ENCODE measurements around the gene KNSTRN. TPM values are rescaled to one million over a fixed set of nuclear protein-coding genes. Genes with fewer than 3 reads are reported as not detected.
A peak's percentile ranks its signal among the peaks of the same experiment; 100 is the strongest.

KNSTRN gene, protein sequence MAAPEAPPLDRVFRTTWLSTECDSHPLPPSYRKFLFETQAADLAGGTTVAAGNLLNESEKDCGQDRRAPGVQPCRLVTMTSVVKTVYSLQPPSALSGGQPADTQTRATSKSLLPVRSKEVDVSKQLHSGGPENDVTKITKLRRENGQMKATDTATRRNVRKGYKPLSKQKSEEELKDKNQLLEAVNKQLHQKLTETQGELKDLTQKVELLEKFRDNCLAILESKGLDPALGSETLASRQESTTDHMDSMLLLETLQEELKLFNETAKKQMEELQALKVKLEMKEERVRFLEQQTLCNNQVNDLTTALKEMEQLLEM
- total RNA-seq (1 to 10 TPM; 3.8 to 8.0 (median 6.2) TPM), total RNA-seq (2.8 to 40.7 (median 5.8) reads per million in 29 experiments)
- 6.2 TPM for total RNA-seq (2013)

DNA sequence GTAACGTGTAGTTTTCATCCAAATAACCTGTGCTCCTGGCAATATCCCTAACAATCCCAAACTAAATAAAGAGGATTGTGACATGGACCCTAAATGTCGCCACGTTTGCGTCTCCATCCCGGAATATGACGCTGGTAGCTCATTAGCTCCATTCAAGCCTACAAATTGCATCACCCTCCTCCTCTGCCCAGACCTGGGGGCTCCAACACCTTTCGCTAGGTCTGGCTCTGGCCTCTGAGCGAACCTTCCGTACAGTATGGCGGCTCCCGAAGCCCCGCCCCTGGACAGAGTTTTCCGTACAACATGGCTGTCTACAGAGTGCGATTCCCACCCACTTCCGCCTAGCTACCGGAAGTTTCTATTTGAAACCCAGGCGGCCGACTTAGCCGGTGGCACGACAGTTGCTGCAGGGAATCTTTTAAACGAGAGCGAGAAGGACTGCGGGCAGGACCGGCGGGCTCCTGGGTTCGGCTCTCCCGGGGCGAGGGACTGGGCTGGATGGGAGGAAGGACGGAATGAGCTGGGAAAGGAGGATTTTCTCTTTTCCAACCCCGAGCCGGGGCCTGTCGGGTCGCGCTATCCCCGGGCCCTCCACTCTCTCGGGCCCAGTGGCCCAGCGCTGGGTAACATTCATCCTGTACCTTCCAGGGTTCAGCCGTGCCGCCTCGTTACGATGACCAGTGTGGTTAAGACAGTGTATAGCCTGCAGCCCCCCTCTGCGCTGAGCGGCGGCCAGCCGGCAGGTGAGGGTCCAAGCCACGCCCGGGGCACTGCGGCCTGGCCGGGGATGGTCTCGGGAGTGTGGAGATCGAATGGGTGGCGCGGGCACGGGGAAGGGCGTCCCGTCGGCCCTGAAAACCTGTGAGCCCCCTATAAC lies at the start of gene KNSTRN:
KNSTRN (plus strand) TSS at position 142 of the 877 bp plus-strand sequence; CDS start at position 257, 115 bp downstream.
- Histone ChIP-seq H3K4me3 (ENCODE audit: control insufficient read depth in 1 of 2, extremely low read depth in 1 of 2, low read length in 1 of 2) (peak within 1 kb of the TSS; percentile 76 to 95), H3K9me3 (no peaks in the 10 kb centered on the region), H3K36me3 (ENCODE audit: control insufficient read depth in 2 of 2, extremely low read depth in 1 of 2, insufficient read depth in 1 of 2, low read length in 1 of 2) (peaks cover 0 to 12% of the 10 kb centered on the region in 2 donors), H3K4me1 (ENCODE audit: control insufficient read depth in 1 of 2, extremely low read depth in 1 of 2, insufficient read depth in 2 of 2, low read length in 2 of 2) (peaks cover 3 to 16% of the 10 kb centered on the region in 2 experiments), H3K27me3 (replicated peaks in 1 of 2; ENCODE audit: control insufficient read depth in 2 of 2, extremely low read depth in 1 of 2, insufficient read depth in 2 of 2, low read length in 1 of 2) (no peaks in the 10 kb centered on the region), H3K27ac (ENCODE audit: low read length) (no peak within 1 kb of the TSS)
- ChIA-PET POLR2A (interaction anchor here in 1 of 2 donors (0.6 to 1.0 kb wide), 3 partner anchors 12 to 511 kb away, joined by 3 to 8 read pairs (median 3); partner anchors contain the start of gene IVD), CTCF (interaction anchor here (1.0 to 1.5 kb wide), 5 partner anchors 11 to 73 kb away, joined by 3 to 7 read pairs (median 4); partner anchors contain the start of gene IVD (in 1 of the 2))
- H3K27me3 Mint-ChIP-seq: no peaks in the 10 kb centered on the region
- peak within 1 kb of the TSS; percentile 94 to 99 (median 96) for H3K4me3 Mint-ChIP-seq
- DNase-seq: peak; percentile 84 to 95 (median 90)
- peaks cover 11% of the 10 kb centered on the region for H3K36me3 Mint-ChIP-seq
- H3K27ac Mint-ChIP-seq: peak within 1 kb of the TSS; percentile 79 to 86
- H3K4me1 Mint-ChIP-seq: peaks cover 15 to 24% (median 21%) of the 10 kb centered on the region in 3 donors
- WGBS (ENCODE audit: insufficient coverage): 7% methylated on average over 56 of the region's 57 CpGs
- H3K9me3 Mint-ChIP-seq: no peaks in the 10 kb centered on the region
- ATAC-seq (replicated peaks in 1 of 4): peak; percentile 99

DNA sequence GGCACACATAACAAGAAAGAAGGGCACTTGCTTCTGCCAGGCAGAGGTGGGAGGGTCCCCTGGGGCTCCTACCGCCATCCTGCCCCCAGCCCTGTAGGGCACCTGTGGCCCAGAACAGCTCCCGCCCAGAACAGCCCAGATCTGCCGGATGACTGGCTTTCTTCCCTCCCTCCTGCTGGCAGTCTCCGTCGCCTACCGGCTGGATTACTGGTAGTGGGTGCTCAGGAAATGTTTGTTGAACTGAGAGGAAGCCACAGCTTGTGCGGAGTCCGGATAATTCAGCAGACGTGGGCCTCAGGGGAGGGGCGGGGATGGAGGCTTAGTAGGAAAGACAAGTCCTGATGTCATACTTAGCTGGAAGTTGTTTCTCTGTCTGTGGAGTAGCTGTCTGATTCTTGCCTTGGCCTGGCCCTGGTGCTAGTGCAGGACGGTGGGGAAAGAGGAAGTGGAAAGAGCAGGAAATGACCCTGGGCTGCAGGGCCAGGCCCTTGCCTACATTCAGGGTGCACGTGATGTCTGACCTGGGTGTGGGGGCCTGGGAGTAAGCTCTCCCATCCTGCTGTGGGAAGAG lies 48.5 kb upstream of the KNSTRN start:
- H3K27ac ChIP-seq (ENCODE audit: low read length): no peak overlapping the region
- Mint-ChIP-seq H3K27ac (peak overlapping the region; percentile 48 to 79), H3K36me3 (no peaks in the 10 kb centered on the region), H3K4me3 (peak overlapping the region in 1 of 3 donors; percentile 42), H3K4me1 (peaks cover 17 to 40% (median 20%) of the 10 kb centered on the region in 3 donors), H3K9me3 (no peaks in the 10 kb centered on the region), H3K27me3 (no peaks in the 10 kb centered on the region)
- ATAC-seq (replicated peaks in 1 of 4): peak; percentile 41 to 75 (median 53)
- CTCF ChIA-PET: interaction anchor here (0.6 to 1.4 kb wide), 6 partner anchors 10 to 54 kb away, joined by 3 to 5 read pairs (median 4); no protein-coding TSS in a partner anchor
- POLR2A ChIA-PET: interaction anchor here in 1 of 2 donors (0.9 kb wide), 1 partner anchor 11 kb away, joined by 3 read pairs; the partner anchor contains the start of gene INAFM2
- peak overlapping the region in 1 of 2 donors; percentile 26 for H3K4me3 ChIP-seq (ENCODE audit: control insufficient read depth in 1 of 2, extremely low read depth in 1 of 2, low read length in 1 of 2)
- H3K36me3 ChIP-seq (ENCODE audit: control insufficient read depth in 2 of 2, extremely low read depth in 1 of 2, insufficient read depth in 1 of 2, low read length in 1 of 2): no peaks in the 10 kb centered on the region
- 20% methylated on average over 8 of the region's 12 CpGs for WGBS (ENCODE audit: insufficient coverage)
- peak in 25 of 35 experiments; percentile 11 to 64 (median 31) for DNase-seq
- H3K9me3 ChIP-seq: no peaks in the 10 kb centered on the region
- peaks cover 11 to 33% of the 10 kb centered on the region in 2 experiments for H3K4me1 ChIP-seq (ENCODE audit: control insufficient read depth in 1 of 2, extremely low read depth in 1 of 2, insufficient read depth in 2 of 2, low read length in 2 of 2)
- peaks cover 0 to 15% of the 10 kb centered on the region in 2 experiments for H3K27me3 ChIP-seq (replicated peaks in 1 of 2; ENCODE audit: control insufficient read depth in 2 of 2, extremely low read depth in 1 of 2, insufficient read depth in 2 of 2, low read length in 1 of 2)

DNA sequence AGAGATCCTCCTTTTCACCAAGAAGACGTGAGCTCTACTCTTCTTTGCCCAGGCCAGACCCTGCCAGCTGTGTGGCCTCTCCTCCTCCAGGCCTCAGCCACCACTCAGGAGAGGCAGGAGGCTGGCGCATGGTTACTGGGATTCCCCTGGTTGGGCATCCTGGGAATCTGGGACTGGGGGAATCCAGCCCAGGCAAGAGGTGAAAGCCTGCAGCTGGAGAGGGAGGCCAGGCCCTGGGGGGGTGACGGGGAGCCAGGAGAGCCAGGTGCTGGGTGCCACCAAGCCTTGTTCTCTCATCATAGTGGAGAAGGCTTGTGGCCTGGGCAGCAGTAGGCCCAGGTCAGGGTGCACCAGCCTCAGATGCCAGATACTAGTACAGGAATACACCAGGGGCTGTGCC lies 48.0 kb upstream of the KNSTRN start:
- H3K9me3 ChIP-seq: no peaks in the 10 kb centered on the region
- POLR2A ChIA-PET: interaction anchor here in 1 of 2 donors (0.9 kb wide), 1 partner anchor 11 kb away, joined by 3 read pairs; the partner anchor contains the start of gene INAFM2
- peaks cover 11 to 33% of the 10 kb centered on the region in 2 experiments for H3K4me1 ChIP-seq (ENCODE audit: control insufficient read depth in 1 of 2, extremely low read depth in 1 of 2, insufficient read depth in 2 of 2, low read length in 2 of 2)
- no peak overlapping the region for H3K4me3 ChIP-seq (ENCODE audit: control insufficient read depth in 1 of 2, extremely low read depth in 1 of 2, low read length in 1 of 2)
- no peaks in the 10 kb centered on the region for H3K9me3 Mint-ChIP-seq
- H3K27me3 ChIP-seq (replicated peaks in 1 of 2; ENCODE audit: control insufficient read depth in 2 of 2, extremely low read depth in 1 of 2, insufficient read depth in 2 of 2, low read length in 1 of 2): peaks cover 0 to 17% of the 10 kb centered on the region in 2 experiments
- DNase-seq (no peak), ATAC-seq (replicated peaks in 1 of 4) (no peak)
- no peaks in the 10 kb centered on the region for H3K36me3 Mint-ChIP-seq
- CTCF ChIA-PET: interaction anchor here (0.6 to 1.4 kb wide), 5 partner anchors 10 to 55 kb away, joined by 3 to 5 read pairs (median 4); no protein-coding TSS in a partner anchor
- peaks cover 17 to 35% (median 20%) of the 10 kb centered on the region in 3 donors for H3K4me1 Mint-ChIP-seq
- H3K27ac Mint-ChIP-seq: peak overlapping the region; percentile 48 to 79
- H3K27ac ChIP-seq (ENCODE audit: low read length): no peak overlapping the region
- H3K27me3 Mint-ChIP-seq: no peaks in the 10 kb centered on the region
- H3K36me3 ChIP-seq (ENCODE audit: control insufficient read depth in 2 of 2, extremely low read depth in 1 of 2, insufficient read depth in 1 of 2, low read length in 1 of 2): no peaks in the 10 kb centered on the region
- WGBS (ENCODE audit: insufficient coverage): 92% methylated on average over 1 of the region's 3 CpGs
- peak overlapping the region in 1 of 3 donors; percentile 42 for H3K4me3 Mint-ChIP-seq

DNA sequence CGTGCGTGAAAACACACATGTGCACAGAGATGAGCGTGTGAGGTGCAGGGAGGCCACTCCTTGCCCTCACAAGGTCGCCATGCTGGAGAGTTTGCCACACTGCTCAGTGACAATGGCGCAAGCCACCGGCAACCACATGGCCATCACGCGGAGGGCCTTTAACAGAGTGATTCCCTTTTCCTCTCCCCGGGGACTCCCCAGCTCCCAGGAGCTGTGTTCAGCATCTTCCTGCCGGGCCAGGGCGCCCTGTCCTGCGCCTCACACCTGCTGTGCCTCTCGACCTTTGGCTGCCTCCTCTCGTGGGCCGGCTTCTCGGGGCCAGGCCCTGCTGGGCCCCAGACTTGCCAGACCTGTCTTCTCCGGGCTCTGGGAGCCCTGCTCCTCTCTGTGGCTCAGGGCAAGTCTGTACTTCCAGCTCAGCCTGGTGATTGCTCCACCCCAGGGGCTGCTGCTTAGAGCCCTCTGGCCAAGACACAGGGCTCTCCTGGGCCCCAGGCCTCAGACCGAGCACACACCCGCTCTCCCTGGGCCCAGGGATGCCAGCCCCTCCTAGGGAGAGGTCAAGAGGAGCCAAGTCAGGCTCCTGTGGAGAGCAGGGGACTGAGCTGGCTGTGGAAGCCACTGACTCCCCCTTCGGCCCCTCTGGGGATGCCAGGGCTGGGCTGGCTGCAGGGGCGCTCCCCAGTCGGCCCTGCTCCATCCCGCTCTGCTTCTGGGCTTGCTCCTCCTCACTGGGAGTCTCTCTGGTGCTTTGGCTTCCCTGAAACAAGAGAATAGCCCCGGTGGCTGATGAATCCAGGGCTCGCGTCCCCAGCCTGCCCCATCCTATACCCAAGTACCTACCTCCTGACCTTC lies 47.4 kb upstream of the KNSTRN start:
- H3K9me3 Mint-ChIP-seq: no peaks in the 10 kb centered on the region
- CTCF ChIA-PET: interaction anchor here (0.6 to 3.3 kb wide), 6 partner anchors 9 to 118 kb away, joined by 3 to 20 read pairs (median 5); partner anchors contain the start of gene INAFM2 (in 1 of the 2)
- Histone ChIP-seq H3K27me3 (replicated peaks in 1 of 2; ENCODE audit: control insufficient read depth in 2 of 2, extremely low read depth in 1 of 2, insufficient read depth in 2 of 2, low read length in 1 of 2) (peaks cover 0 to 17% of the 10 kb centered on the region in 2 experiments), H3K4me3 (ENCODE audit: control insufficient read depth in 1 of 2, extremely low read depth in 1 of 2, low read length in 1 of 2) (no peak overlapping the region), H3K36me3 (ENCODE audit: control insufficient read depth in 2 of 2, extremely low read depth in 1 of 2, insufficient read depth in 1 of 2, low read length in 1 of 2) (no peaks in the 10 kb centered on the region), H3K9me3 (no peaks in the 10 kb centered on the region), H3K4me1 (ENCODE audit: control insufficient read depth in 1 of 2, extremely low read depth in 1 of 2, insufficient read depth in 2 of 2, low read length in 2 of 2) (peaks cover 11 to 33% of the 10 kb centered on the region in 2 experiments), H3K27ac (ENCODE audit: low read length) (no peak overlapping the region)
- H3K4me1 Mint-ChIP-seq: peaks cover 17 to 33% (median 20%) of the 10 kb centered on the region in 3 donors
- no peak for DNase-seq
- H3K4me3 Mint-ChIP-seq: no peak overlapping the region
- POLR2A ChIA-PET: interaction anchor here in 1 of 2 donors (1.0 kb wide), 1 partner anchor 328 kb away, joined by 3 read pairs; no protein-coding TSS in a partner anchor
- no peak overlapping the region for H3K27ac Mint-ChIP-seq
- no peaks in the 10 kb centered on the region for H3K27me3 Mint-ChIP-seq
- WGBS (ENCODE audit: insufficient coverage): 91% methylated on average over 22 of the region's 26 CpGs
- ATAC-seq (replicated peaks in 1 of 4): no peak
- no peaks in the 10 kb centered on the region for H3K36me3 Mint-ChIP-seq

DNA sequence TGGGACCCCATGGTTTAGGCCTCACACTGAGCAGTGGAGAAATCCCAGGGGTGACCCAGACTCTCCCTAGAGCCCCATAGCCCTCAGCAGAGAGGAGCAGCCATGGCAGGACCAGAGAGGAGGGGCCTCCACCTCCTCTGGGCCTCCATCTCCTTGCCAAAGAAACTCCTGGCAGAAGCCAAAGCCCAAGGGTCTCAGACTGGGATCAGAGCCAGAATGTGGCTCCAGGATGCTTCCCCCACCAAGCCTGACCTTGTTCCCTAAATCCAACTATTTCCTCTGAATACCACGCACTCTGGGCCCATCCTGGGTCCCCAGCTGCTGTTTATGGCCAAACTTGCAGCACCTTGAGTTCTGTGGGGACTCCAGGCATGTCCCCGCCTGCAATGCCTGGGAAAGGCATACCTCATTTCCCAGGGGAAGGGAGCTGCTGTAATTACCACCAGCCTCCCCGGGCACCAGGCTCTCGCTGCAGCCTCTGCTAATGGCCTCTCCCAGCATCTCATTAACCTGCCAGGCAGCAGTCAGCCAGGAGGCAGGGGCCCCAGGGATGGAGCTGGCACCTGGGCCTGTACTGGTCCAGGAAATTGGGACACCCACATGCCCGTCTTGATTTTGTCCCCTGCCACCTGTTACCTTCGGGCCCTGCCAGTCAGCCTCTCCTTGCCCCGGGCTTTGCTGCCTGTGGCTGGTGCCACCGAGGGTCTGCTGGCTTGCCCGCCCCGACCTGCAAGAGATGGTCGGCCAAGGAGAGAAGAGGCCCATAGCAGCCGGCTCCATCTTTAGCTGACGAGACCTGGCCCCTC lies 46.4 kb upstream of the KNSTRN start:
- Mint-ChIP-seq H3K9me3 (no peaks in the 10 kb centered on the region), H3K4me1 (peaks cover 17 to 33% (median 20%) of the 10 kb centered on the region in 3 donors), H3K27ac (no peak overlapping the region), H3K27me3 (no peaks in the 10 kb centered on the region), H3K36me3 (no peaks in the 10 kb centered on the region), H3K4me3 (no peak overlapping the region)
- Histone ChIP-seq H3K9me3 (no peaks in the 10 kb centered on the region), H3K36me3 (ENCODE audit: control insufficient read depth in 2 of 2, extremely low read depth in 1 of 2, insufficient read depth in 1 of 2, low read length in 1 of 2) (no peaks in the 10 kb centered on the region), H3K27me3 (replicated peaks in 1 of 2; ENCODE audit: control insufficient read depth in 2 of 2, extremely low read depth in 1 of 2, insufficient read depth in 2 of 2, low read length in 1 of 2) (peaks cover 0 to 17% of the 10 kb centered on the region in 2 experiments), H3K27ac (ENCODE audit: low read length) (no peak overlapping the region), H3K4me1 (ENCODE audit: control insufficient read depth in 1 of 2, extremely low read depth in 1 of 2, insufficient read depth in 2 of 2, low read length in 2 of 2) (peaks cover 11 to 33% of the 10 kb centered on the region in 2 experiments), H3K4me3 (ENCODE audit: control insufficient read depth in 1 of 2, extremely low read depth in 1 of 2, low read length in 1 of 2) (no peak overlapping the region)
- POLR2A ChIA-PET: interaction anchor here in 1 of 2 donors (1.0 kb wide), 1 partner anchor 329 kb away, joined by 3 read pairs; no protein-coding TSS in a partner anchor
- CTCF ChIA-PET: interaction anchor here (0.7 to 3.6 kb wide), 13 partner anchors 9 to 233 kb away, joined by 3 to 30 read pairs (median 9); partner anchors contain the start of genes PLCB2 (in 2 of the 2), INAFM2 (in 1 of the 2) and RPUSD2 (in 1 of the 2)
- WGBS (ENCODE audit: insufficient coverage): 96% methylated on average over 7 of the region's 13 CpGs
- DNase-seq: no peak
- no peak for ATAC-seq (replicated peaks in 1 of 4)
